Endometrial microvascular endothelial cells (primary cell): ENCODE results near the gene CCDC9. TPM values are rescaled to one million over a fixed set of nuclear protein-coding genes. Genes with fewer than 3 reads are reported as not detected.
"Not testable (repeated sequence)": the region's sequence is repeated elsewhere in the genome, so short reads cannot be mapped to it uniquely, and the experiment has no call there.

Source experiments
- in situ Hi-C: cut with HindIII; loops from 2 replicates; pipeline ENCODE4 v1.10.0; 2017; ENCODE audit warnings: low sequenced_read_pairs, low pct_unique_long_range_greater_than_20kb; ENCODE audit errors: inconsistent ontology term
- total RNA-seq: library from RNA; depleted of rRNA; stranded (reverse); fragments of >200 nt; gene quantifications from one replicate; pipeline ENCODE4 v1.2.3, GENCODE V29; 2015; ENCODE audit errors: inconsistent ontology term

Gene CCDC9
- total RNA-seq, 1 donor from 2014 or later, result 8.2 TPM

- in situ Hi-C loops, result no loop called here
Observed at GRCh38 chr19:47275791-47276461, 19.6 kb downstream of the CCDC9 start.

GRCh38 chr19:47276513-47276912 lies 20.2 kb downstream of the CCDC9 start:
- in situ Hi-C loops, result not testable (repeated sequence)

GRCh38 chr19:47280183-47280797 lies 24.0 kb downstream of the CCDC9 start:
- in situ Hi-C loops, result no loop called here

- in situ Hi-C loops, result no loop called here
Observed at GRCh38 chr19:47283405-47284059, 27.2 kb downstream of the CCDC9 start.

GRCh38 chr19:47284324-47284899 lies 28.1 kb downstream of the CCDC9 start:
- in situ Hi-C loops, result no loop called here

- in situ Hi-C loops, result no loop called here
Observed at GRCh38 chr19:47296036-47296435, 39.7 kb downstream of the CCDC9 start.

- in situ Hi-C loops, result not testable (repeated sequence)
Observed at GRCh38 chr19:47300867-47301266, 44.5 kb downstream of the CCDC9 start.

GRCh38 chr19:47302249-47302648 lies 45.9 kb downstream of the CCDC9 start:
- in situ Hi-C loops, result no loop called here

GRCh38 chr19:47303966-47304365 lies 47.6 kb downstream of the CCDC9 start:
- in situ Hi-C loops, result no loop called here

- in situ Hi-C loops, result no loop called here
Observed at GRCh38 chr19:47305309-47305751, 49.0 kb downstream of the CCDC9 start.

GRCh38 chr19:47306303-47306702 lies 50.0 kb downstream of the CCDC9 start:
- in situ Hi-C loops, result no loop called here

- in situ Hi-C loops, result no loop called here
Observed at GRCh38 chr19:47309038-47309437, 52.7 kb downstream of the CCDC9 start.

- in situ Hi-C loops, result no loop called here
Observed at GRCh38 chr19:47309608-47310007, 53.3 kb downstream of the CCDC9 start, which contains the start of gene C5AR1. C5AR1 (plus strand) TSS chr19:47309861; CDS start chr19:47309896, 35 bp downstream.

GRCh38 chr19:47310323-47310722 lies 54.0 kb downstream of the CCDC9 start:
- in situ Hi-C loops, result no loop called here

- in situ Hi-C loops, result no loop called here
Observed at GRCh38 chr19:47310819-47311218, 54.5 kb downstream of the CCDC9 start.

GRCh38 chr19:47312366-47313006 lies 56.2 kb downstream of the CCDC9 start:
- in situ Hi-C loops, result no loop called here

GRCh38 chr19:47313754-47314295 lies 57.5 kb downstream of the CCDC9 start:
- in situ Hi-C loops, result no loop called here

GRCh38 chr19:47315125-47315821 lies 58.9 kb downstream of the CCDC9 start:
- in situ Hi-C loops, result no loop called here
